Ascending aorta (tissue), 2 donors: ENCODE measurements around the gene ANKRD11. TPM values are rescaled to one million over a fixed set of nuclear protein-coding genes. Genes with fewer than 3 reads are reported as not detected.

Experiments
- DNase-seq, 2 donors: peaks; one replicate each; pipeline ENCODE4 v3.0.0-alpha.2; 2019; ENCODE audit warnings: low spot score in 2 of 2
- H3K27ac ChIP-seq, 2 donors: fragments of 200-600 bp; sonication (generic); one replicate each; pipeline ENCODE4 v1.5.1; 2016 to 2017; ENCODE audit warnings: mild to moderate bottlenecking in 1 of 2
- H3K27me3 ChIP-seq: fragments of 200-600 bp; sonication (generic); one replicate; pipeline ENCODE4 v1.5.1; 2017
- H3K36me3 ChIP-seq, 2 donors: fragments of 200-600 bp; sonication (generic); one replicate each; pipeline ENCODE4 v1.5.1; 2016
- H3K4me1 ChIP-seq, 2 donors: fragments of 200-600 bp; sonication (generic); one replicate each; pipeline ENCODE4 v1.5.1; 2016 to 2017; ENCODE audit warnings: mild to moderate bottlenecking in 1 of 2
- H3K4me3 ChIP-seq, 2 donors: fragments of 200-600 bp; sonication (generic); one replicate each; pipeline ENCODE4 v1.5.1; 2016 to 2017; ENCODE audit warnings: mild to moderate bottlenecking in 1 of 2
- H3K9me3 ChIP-seq, 2 donors: fragments of 200-600 bp; sonication (generic); one replicate each; pipeline ENCODE4 v1.5.1; 2016
- intact Hi-C: fragments of 100-400 bp; cut with DNase I; formaldehyde crosslinking; loops from one replicate; pipeline ENCODE4 v1.15.1; 2023
- total RNA-seq: library from RNA; depleted of rRNA; stranded (reverse); fragments of >200 nt; gene quantifications from one replicate; pipeline ENCODE4 v1.1.0, GENCODE V29; 2016
- TF ChIP-seq, protein P1 (sequence below), 3 experiments: fragments of 200-600 bp in 2 of 3; fragments of 450-650 bp in 1 of 3; sonication (generic) in 2 of 3; IDR thresholded peaks; one replicate each; pipeline ENCODE4 v1.5.1; 2016 to 2019; ENCODE audit warnings: antibody characterized with exemption in 3 of 3, mild to moderate bottlenecking in 1 of 3, moderate library complexity in 1 of 3

The ANKRD11 gene
- total RNA-seq, 1 donor from 2014 or later, result 124 TPM

DNA sequence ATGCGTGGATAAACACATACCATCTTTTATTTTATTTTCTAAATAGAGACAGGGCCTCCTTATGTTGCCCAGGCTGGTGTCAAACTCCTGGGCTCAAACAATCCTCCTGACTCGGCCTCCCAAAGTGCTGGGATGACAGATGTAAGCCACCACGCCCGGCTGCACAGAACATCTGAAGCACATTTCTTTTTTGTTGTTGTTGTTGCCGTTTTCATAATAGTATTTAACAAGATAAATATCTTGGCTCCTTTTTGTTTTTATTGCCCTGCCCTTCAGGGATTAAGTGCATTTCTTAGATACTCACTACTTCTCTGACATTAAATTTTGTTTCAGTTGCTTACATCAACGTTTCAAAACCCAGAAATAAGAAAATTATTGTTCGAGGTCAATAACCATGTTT, 37.4 kb downstream of the ANKRD11 start:
- no peaks in the 10 kb centered on the region for H3K9me3 ChIP-seq
- H3K27ac ChIP-seq, result no peak overlapping the region
- H3K27me3 ChIP-seq, result no peaks in the 10 kb centered on the region
- TF ChIP-seq, protein P1, sequence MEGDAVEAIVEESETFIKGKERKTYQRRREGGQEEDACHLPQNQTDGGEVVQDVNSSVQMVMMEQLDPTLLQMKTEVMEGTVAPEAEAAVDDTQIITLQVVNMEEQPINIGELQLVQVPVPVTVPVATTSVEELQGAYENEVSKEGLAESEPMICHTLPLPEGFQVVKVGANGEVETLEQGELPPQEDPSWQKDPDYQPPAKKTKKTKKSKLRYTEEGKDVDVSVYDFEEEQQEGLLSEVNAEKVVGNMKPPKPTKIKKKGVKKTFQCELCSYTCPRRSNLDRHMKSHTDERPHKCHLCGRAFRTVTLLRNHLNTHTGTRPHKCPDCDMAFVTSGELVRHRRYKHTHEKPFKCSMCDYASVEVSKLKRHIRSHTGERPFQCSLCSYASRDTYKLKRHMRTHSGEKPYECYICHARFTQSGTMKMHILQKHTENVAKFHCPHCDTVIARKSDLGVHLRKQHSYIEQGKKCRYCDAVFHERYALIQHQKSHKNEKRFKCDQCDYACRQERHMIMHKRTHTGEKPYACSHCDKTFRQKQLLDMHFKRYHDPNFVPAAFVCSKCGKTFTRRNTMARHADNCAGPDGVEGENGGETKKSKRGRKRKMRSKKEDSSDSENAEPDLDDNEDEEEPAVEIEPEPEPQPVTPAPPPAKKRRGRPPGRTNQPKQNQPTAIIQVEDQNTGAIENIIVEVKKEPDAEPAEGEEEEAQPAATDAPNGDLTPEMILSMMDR (IDR thresholded peaks at IDR 0.05), result no peak
- no peak overlapping the region for H3K4me3 ChIP-seq
- intact Hi-C loops, result no loop called here
- peaks cover 5 to 26% of the 10 kb centered on the region in 2 donors for H3K4me1 ChIP-seq
- DNase-seq, result no peak
- no peaks in the 10 kb centered on the region for H3K36me3 ChIP-seq

DNA sequence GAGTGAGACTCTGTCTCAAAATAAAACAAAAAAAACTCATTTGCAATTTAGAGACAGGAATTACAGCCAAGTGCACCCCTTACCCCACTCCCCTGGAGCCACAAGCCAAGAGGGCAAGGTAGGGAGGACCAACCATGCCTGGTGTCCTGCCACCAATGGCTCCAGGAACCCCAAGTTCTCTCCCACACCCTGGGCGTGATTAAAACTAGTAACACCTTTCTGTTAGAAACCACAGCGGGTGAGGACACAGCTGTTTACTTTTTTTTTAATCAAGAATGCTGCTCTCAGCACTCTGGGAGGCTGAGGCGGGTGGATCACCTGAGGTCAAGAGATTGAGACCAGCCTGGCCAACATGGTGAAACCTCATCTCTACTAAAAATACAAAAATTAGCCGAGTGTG, 38.1 kb downstream of the ANKRD11 start:
- intact Hi-C loops, result no loop called here
- Histone ChIP-seq H3K4me1 (peaks cover 5 to 31% of the 10 kb centered on the region in 2 donors), H3K27me3 (no peaks in the 10 kb centered on the region)

DNA sequence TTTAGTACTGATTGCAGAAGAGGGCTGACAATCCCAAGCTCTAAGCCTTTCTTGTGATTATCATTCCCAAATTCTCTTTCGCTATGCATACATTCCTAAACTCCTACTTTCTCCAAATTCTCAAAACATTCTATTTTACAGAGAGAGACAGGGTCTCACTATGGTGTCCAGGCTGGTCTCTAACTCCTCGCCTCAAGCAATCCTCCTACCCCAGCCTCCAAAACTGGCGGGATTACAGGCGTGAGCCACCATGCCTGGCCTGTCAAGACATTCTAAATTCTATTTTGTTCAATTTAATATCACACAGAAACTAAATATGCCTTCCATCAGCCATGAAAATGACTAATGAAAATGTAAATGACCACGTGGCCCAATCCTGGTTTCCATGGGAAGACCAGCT, 39.8 kb downstream of the ANKRD11 start:
- Histone ChIP-seq H3K36me3 (no peaks in the 10 kb centered on the region), H3K4me1 (peaks cover 5 to 36% of the 10 kb centered on the region in 2 donors), H3K27ac (no peak overlapping the region), H3K27me3 (no peaks in the 10 kb centered on the region), H3K9me3 (no peaks in the 10 kb centered on the region), H3K4me3 (no peak overlapping the region)
- intact Hi-C loops, result no loop called here
- DNase-seq, result no peak
- TF ChIP-seq, protein P1 (IDR thresholded peaks at IDR 0.05), result no peak

More for the DNA sequence above, 38.1 kb downstream of the ANKRD11 start:
- TF ChIP-seq, protein P1 (IDR thresholded peaks at IDR 0.05), result no peak
- Histone ChIP-seq H3K4me3 (no peak overlapping the region), H3K9me3 (no peaks in the 10 kb centered on the region), H3K36me3 (no peaks in the 10 kb centered on the region), H3K27ac (no peak overlapping the region)
- DNase-seq, result no peak

DNA sequence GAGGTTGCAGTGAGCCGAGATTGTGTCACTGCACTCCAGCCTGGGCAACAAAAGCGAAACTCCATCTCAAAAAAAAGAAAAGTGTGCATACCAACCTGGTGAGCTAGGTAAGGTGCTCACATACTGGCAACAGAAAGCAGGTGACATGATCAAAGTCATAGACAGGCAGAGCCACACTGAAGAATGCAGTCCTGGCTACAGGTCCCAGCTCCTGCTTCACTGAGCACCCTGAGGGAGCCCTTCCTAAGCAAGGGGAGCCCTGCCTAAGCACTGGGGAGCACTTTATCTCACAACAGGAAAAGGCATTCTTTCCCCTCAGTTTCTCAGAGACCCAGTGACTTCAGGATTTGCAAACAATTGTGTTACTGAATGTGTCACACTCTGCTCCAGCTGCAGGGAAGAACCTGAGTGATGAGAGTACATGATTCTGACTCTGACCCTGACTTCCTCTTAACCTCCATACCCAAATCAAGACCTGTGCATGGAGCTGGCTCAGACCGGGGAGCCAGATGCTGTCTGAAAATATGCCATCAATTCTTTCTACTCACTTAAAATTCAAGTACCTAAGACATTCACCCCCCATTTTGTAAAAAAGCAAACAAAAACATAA, 40.5 kb downstream of the ANKRD11 start:
- intact Hi-C loops, result no loop called here
- DNase-seq, result no peak
- no peak overlapping the region for H3K27ac ChIP-seq
- no peaks in the 10 kb centered on the region for H3K36me3 ChIP-seq
- peaks cover 8 to 42% of the 10 kb centered on the region in 2 donors for H3K4me1 ChIP-seq
- TF ChIP-seq, protein P1 (IDR thresholded peaks at IDR 0.05), result no peak
- no peak overlapping the region for H3K4me3 ChIP-seq
- H3K9me3 ChIP-seq, result no peaks in the 10 kb centered on the region
- H3K27me3 ChIP-seq, result no peaks in the 10 kb centered on the region

DNA sequence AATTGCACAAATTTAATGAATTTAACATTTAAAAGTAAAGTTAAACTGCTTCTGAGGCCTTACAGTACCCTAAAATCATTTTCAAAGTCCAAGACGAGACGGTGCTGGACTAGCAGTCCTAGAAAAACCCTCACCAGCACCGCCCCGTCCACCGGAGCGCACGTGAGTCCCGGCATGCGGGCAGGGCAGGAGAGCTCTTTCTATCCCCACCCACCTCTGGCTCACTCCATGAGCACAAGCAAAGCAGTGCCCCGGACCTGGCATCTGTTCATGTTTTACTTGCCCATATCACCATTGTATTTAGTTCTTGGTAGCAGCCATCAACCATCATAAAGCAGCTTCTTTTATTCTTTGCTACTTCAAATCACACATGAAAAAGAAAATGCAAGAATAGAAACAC, 41.7 kb downstream of the ANKRD11 start:
- H3K4me1 ChIP-seq, result peaks cover 16 to 44% of the 10 kb centered on the region in 2 donors
- TF ChIP-seq, protein P1 (IDR thresholded peaks at IDR 0.05), result no peak
- H3K27me3 ChIP-seq, result no peaks in the 10 kb centered on the region
- H3K9me3 ChIP-seq, result no peaks in the 10 kb centered on the region
- intact Hi-C loops, result no loop called here
- H3K36me3 ChIP-seq, result no peaks in the 10 kb centered on the region
- no peak for DNase-seq
- no peak overlapping the region for H3K27ac ChIP-seq
- H3K4me3 ChIP-seq, result no peak overlapping the region

DNA sequence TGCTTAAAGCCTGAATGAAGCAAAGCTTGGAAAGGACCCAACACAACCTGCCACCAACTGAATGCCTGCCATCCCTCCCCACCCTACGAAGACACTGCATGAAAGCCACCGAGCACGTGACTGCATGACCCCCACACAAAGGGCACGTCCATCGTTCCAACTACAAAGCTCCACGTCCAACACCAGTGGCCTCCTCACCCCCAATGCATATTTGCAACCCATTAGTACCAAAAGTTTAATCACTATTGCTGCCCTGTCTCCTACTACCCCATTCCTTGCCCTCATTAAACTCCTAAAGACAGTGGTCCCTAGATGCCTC, 43.4 kb downstream of the ANKRD11 start:
- intact Hi-C loops, result no loop called here
- H3K4me1 ChIP-seq, result peaks cover 16 to 56% of the 10 kb centered on the region in 2 donors

More for the DNA sequence above, 43.4 kb downstream of the ANKRD11 start:
- Histone ChIP-seq H3K9me3 (no peaks in the 10 kb centered on the region), H3K4me3 (no peak overlapping the region), H3K36me3 (no peaks in the 10 kb centered on the region), H3K27me3 (no peaks in the 10 kb centered on the region), H3K27ac (no peak overlapping the region)
- TF ChIP-seq, protein P1 (IDR thresholded peaks at IDR 0.05), result no peak
- no peak for DNase-seq
